ENCODE results near the gene DNASE1.

DNASE1 gene

DNA sequence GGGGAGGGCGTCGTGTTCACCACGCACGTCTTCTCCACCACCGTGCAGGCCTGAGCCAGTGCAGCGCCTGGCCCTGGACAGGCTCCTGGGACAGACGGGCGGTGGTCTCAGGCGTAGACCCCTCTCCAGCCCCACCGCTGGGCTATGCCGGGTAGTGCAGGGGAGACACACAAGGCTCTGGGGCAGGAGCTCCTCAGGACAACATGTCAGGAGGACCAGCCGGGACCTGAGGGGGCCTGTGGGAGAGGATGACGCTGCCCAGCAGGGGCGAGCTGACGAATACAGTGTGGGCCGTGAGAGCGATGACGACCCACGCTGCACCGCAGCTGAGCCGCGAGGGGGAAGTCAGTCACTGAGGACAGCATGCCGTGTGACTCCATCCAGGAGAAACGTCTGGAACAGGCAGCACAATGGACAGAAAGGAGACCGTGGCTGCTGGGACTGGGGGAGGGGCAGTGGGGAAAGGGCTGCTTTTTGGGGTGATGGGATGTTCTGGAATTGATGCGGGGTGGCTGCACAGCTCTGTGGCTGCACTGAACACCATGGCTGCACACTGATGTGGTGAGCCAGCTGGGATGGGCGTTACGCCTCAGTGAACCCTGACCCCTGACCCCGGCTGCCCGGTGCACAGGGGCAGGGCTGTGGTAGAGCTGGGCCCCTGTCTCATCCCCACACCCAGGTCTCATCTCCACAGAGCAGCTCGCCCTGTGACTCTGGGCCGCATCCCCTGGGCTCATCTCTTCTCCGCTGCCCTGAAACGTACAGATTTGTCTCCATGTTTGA is 20.2 kb downstream of the DNASE1 start:
- no peak for DNase-seq
- H3K27me3 ChIP-seq, result no peaks in the 10 kb centered on the region
- peaks cover 95% of the 10 kb centered on the region for H3K36me3 ChIP-seq
- no peaks in the 10 kb centered on the region for H3K4me1 ChIP-seq
- TF ChIP-seq, protein P1, sequence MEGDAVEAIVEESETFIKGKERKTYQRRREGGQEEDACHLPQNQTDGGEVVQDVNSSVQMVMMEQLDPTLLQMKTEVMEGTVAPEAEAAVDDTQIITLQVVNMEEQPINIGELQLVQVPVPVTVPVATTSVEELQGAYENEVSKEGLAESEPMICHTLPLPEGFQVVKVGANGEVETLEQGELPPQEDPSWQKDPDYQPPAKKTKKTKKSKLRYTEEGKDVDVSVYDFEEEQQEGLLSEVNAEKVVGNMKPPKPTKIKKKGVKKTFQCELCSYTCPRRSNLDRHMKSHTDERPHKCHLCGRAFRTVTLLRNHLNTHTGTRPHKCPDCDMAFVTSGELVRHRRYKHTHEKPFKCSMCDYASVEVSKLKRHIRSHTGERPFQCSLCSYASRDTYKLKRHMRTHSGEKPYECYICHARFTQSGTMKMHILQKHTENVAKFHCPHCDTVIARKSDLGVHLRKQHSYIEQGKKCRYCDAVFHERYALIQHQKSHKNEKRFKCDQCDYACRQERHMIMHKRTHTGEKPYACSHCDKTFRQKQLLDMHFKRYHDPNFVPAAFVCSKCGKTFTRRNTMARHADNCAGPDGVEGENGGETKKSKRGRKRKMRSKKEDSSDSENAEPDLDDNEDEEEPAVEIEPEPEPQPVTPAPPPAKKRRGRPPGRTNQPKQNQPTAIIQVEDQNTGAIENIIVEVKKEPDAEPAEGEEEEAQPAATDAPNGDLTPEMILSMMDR (IDR thresholded peaks at IDR 0.05; ENCODE audit: low read depth, low read length), result no peak
- no peaks in the 10 kb centered on the region for H3K9me3 ChIP-seq
- H3K4me3 ChIP-seq (ENCODE audit: low read depth, low read length), result no peak overlapping the region

DNA sequence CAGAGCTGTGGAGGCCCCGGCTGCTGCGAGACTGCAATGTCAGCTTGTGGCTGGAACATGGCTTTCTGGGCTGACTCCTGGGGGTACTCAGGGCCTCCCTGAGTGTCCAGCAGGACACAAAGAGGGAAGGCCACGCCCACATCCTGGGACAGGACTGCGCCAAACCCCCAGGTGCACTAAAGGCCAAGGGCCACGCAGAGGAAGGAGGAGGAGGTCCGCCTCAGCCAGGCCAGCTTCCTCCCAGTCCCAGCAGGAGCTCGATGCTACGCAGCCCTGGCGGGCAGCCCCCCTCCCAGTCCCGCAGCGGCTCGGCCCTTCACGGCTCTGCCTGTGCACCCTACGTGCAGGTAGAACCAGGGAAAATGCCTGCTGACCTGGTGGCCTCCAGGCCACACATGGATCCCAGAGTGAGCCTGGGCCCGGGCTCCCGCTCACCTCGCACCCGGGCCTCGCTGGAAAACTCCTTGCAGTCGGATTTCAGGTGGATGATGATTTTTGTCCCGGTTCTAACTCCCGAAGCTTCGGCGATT is 21.2 kb downstream of the DNASE1 start:
- TF ChIP-seq, protein P1 (IDR thresholded peaks at IDR 0.05; ENCODE audit: low read depth, low read length), result no peak
- no peak for DNase-seq

DNA sequence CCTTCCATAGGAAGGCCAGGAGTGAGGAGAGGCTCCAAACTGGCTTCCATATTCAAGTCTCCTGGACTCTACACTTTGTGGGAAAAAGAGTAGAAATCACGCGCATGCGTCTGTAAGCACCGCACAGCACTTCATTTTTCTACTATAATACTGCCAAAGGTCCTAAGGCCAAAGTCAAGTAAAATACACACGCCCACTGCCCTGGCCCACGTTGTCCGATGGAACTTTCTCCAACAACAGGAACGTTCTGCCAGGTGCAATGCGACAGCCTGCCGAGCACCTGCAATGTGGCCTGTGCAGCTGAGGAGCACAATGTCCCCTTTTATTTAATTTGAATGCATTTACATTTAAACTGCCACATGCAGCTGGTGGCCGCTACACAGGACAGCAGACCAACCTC is 23.5 kb downstream of the DNASE1 start:
- TF ChIP-seq, protein P1 (IDR thresholded peaks at IDR 0.05; ENCODE audit: low read depth, low read length), result no peak
- no peaks in the 10 kb centered on the region for H3K27me3 ChIP-seq
- no peak overlapping the region for H3K4me3 ChIP-seq (ENCODE audit: low read depth, low read length)
- H3K36me3 ChIP-seq, result peaks cover 94% of the 10 kb centered on the region
- DNase-seq, result no peak
- no peaks in the 10 kb centered on the region for H3K9me3 ChIP-seq
- no peaks in the 10 kb centered on the region for H3K4me1 ChIP-seq

More for the DNA sequence above, 21.2 kb downstream of the DNASE1 start:
- H3K9me3 ChIP-seq, result no peaks in the 10 kb centered on the region
- no peaks in the 10 kb centered on the region for H3K4me1 ChIP-seq
- H3K4me3 ChIP-seq (ENCODE audit: low read depth, low read length), result no peak overlapping the region
- no peaks in the 10 kb centered on the region for H3K27me3 ChIP-seq
- H3K36me3 ChIP-seq, result peaks cover 96% of the 10 kb centered on the region

DNA sequence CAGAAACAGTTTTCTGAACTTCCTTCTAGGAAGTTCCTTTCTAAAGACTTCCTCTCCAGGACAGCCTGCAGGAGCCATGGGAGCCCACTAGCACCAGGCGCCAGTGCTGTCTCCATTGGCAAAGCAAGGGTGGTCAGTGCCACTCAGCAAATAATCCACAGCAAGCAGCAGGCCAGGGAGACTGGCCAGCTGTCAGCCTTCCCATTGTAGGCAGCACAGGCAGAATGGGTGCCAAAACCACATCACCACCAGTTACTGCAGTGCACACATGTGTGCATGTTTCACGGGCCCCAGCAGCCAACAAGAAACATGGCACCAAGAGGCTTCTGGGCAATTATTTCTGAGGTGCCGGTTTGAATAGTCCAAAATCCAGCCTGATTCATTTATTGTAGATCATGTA is 26.7 kb downstream of the DNASE1 start:
- Histone ChIP-seq H3K9me3 (no peaks in the 10 kb centered on the region), H3K27me3 (no peaks in the 10 kb centered on the region), H3K4me3 (ENCODE audit: low read depth, low read length) (no peak overlapping the region), H3K4me1 (no peaks in the 10 kb centered on the region), H3K36me3 (peaks cover 93% of the 10 kb centered on the region)
- DNase-seq, result no peak
- TF ChIP-seq, protein P1 (IDR thresholded peaks at IDR 0.05; ENCODE audit: low read depth, low read length), result no peak

- peaks cover 75% of the 10 kb centered on the region for H3K36me3 ChIP-seq
- H3K9me3 ChIP-seq, result no peaks in the 10 kb centered on the region
- TF ChIP-seq, protein P1 (IDR thresholded peaks at IDR 0.05; ENCODE audit: low read depth, low read length), result no peak
These were observed 32.5 kb downstream of the DNASE1 start for GRCh38 chr16:3687021-3687420.

GRCh38 chr16:3687792-3688191 is 33.3 kb downstream of the DNASE1 start:
- Histone ChIP-seq H3K4me3 (ENCODE audit: low read depth, low read length) (no peak overlapping the region), H3K9me3 (no peaks in the 10 kb centered on the region), H3K36me3 (peaks cover 70% of the 10 kb centered on the region), H3K27me3 (no peaks in the 10 kb centered on the region), H3K4me1 (peaks cover 6% of the 10 kb centered on the region)
- DNase-seq, result no peak
- TF ChIP-seq, protein P1 (IDR thresholded peaks at IDR 0.05; ENCODE audit: low read depth, low read length), result no peak

More at GRCh38 chr16:3687021-3687420, 32.5 kb downstream of the DNASE1 start:
- H3K4me1 ChIP-seq, result peaks cover 6% of the 10 kb centered on the region
- DNase-seq, result no peak
- no peaks in the 10 kb centered on the region for H3K27me3 ChIP-seq
- no peak overlapping the region for H3K4me3 ChIP-seq (ENCODE audit: low read depth, low read length)

All from BE2C (cell line).